Gastrocnemius medialis (tissue), 4 donors: ENCODE data around the gene PCYOX1L.

Experiments used
- POLR2A ChIP-seq, 2 donors: fragments of 450-650 bp; IDR thresholded peaks; one replicate each; pipeline ENCODE4 v1.6.1; 2017; ENCODE audit warnings: antibody characterized with exemption in 2 of 2, mild to moderate bottlenecking in 2 of 2, moderate library complexity in 2 of 2
- TF ChIP-seq, protein P1 (sequence below), 5 experiments: fragments of 450-650 bp in 3 of 5; fragments of 200-600 bp in 2 of 5; sonication (generic) in 2 of 5; IDR thresholded peaks in 4 of 5; conservative IDR thresholded peaks in 1 of 5; 1 replicate in 4 of 5; 2 replicates in 1 of 5; pipeline ENCODE4 v1.5.1; 2016 to 2019; ENCODE audit warnings: antibody characterized with exemption in 5 of 5, mild to moderate bottlenecking in 3 of 5, moderate library complexity in 3 of 5

DNA sequence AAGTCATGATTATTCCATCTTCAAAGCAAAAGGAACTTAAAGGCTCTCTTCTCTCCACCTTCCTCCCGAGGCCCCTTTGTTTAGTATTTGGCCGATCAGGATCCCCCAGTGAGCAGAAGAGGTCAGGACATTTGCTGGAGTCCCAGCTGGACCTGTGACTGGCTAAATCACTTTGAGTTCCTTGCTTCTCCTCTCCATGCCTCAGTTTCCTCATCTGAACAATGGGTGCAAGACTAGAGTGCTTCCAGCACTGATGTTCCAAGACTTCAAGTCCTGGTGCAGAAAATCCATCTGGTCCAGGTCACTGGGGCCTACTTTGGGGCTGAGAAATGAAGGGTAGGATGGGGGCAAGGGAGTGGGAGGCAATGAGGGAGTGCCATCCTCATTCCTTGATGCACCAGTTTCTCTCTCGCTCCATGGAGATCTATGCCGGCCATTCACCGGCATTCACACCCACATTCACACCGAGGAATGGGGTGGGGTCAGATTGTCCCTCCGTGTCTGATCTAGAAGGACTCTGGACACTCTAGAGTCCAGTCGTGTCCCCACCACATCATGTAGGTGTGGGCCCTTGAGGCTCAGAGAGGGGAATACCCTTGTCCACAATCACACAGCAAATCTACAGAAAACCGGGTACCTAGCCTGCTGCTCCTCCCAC is 60.0 kb downstream of the PCYOX1L start:
- TF ChIP-seq, protein P1, sequence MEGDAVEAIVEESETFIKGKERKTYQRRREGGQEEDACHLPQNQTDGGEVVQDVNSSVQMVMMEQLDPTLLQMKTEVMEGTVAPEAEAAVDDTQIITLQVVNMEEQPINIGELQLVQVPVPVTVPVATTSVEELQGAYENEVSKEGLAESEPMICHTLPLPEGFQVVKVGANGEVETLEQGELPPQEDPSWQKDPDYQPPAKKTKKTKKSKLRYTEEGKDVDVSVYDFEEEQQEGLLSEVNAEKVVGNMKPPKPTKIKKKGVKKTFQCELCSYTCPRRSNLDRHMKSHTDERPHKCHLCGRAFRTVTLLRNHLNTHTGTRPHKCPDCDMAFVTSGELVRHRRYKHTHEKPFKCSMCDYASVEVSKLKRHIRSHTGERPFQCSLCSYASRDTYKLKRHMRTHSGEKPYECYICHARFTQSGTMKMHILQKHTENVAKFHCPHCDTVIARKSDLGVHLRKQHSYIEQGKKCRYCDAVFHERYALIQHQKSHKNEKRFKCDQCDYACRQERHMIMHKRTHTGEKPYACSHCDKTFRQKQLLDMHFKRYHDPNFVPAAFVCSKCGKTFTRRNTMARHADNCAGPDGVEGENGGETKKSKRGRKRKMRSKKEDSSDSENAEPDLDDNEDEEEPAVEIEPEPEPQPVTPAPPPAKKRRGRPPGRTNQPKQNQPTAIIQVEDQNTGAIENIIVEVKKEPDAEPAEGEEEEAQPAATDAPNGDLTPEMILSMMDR (IDR thresholded peaks at IDR 0.05 in 4 of 5, conservative IDR thresholded peaks at IDR 0.05 in 1 of 5), result no peak
- TF ChIP-seq POLR2A (IDR thresholded peaks at IDR 0.05), result no peak
